CD4-positive, alpha-beta T cell treated with Interleukin-1 beta for 1 hour (primary cell): ENCODE measurements around the gene POR.

ENCODE experiments used
- DNase-seq, 2 donors: peaks; one replicate each; pipeline ENCODE4 v3.0.0-alpha.2; 2020 to 2022

The POR gene

GRCh38 chr7:75980430-75981202, 65.7 kb downstream of the POR start:
- DNase-seq = no peak

GRCh38 chr7:75981203-75981452, 66.2 kb downstream of the POR start:
- no peak for DNase-seq

- no peak for DNase-seq
Measured at GRCh38 chr7:75981453-75982305, 66.7 kb downstream of the POR start.

- no peak for DNase-seq
Measured at GRCh38 chr7:75982306-75983064, 67.5 kb downstream of the POR start.

- no peak for DNase-seq
Measured at GRCh38 chr7:75983471-75984129, 68.6 kb downstream of the POR start.

- DNase-seq = no peak
Measured at GRCh38 chr7:75984130-75985008, 69.4 kb downstream of the POR start.

- DNase-seq = no peak
Measured at GRCh38 chr7:75985009-75985517, 70.1 kb downstream of the POR start.

GRCh38 chr7:75985518-75986146, 70.7 kb downstream of the POR start:
- no peak for DNase-seq

GRCh38 chr7:75986147-75986781, 71.3 kb downstream of the POR start:
- DNase-seq = no peak

GRCh38 chr7:75987026-75987804, 72.3 kb downstream of the POR start:
- DNase-seq = no peak

- no peak for DNase-seq
Measured at GRCh38 chr7:75987805-75988567, 73.0 kb downstream of the POR start.

- no peak for DNase-seq
Measured at GRCh38 chr7:75988568-75989499, 73.9 kb downstream of the POR start.

GRCh38 chr7:75989500-75990388, 74.8 kb downstream of the POR start:
- no peak for DNase-seq

GRCh38 chr7:75991531-75992082, 76.7 kb downstream of the POR start:
- DNase-seq = no peak

- DNase-seq = no peak
Measured at GRCh38 chr7:75992083-75992755, 77.3 kb downstream of the POR start.
